Measurements from ENCODE around the gene MYDGF.

The MYDGF gene

GRCh38 chr19:4649392-4650047 is 20.6 kb downstream of the MYDGF start:
- FAIRE-seq = no peak

GRCh38 chr19:4647676-4648644 is 22.2 kb downstream of the MYDGF start:
- FAIRE-seq = no peak
- DNase-seq (ENCODE audit: extremely low spot score, insufficient read length, low read depth) = no peak

More at GRCh38 chr19:4649392-4650047, 20.6 kb downstream of the MYDGF start:
- DNase-seq (ENCODE audit: extremely low spot score, insufficient read length, low read depth) = no peak

- DNase-seq (ENCODE audit: extremely low spot score, insufficient read length, low read depth) (no peak), FAIRE-seq (no peak)
Measured at GRCh38 chr19:4645718-4646117, 24.4 kb downstream of the MYDGF start.

GRCh38 chr19:4642625-4643024 is 27.5 kb downstream of the MYDGF start:
- FAIRE-seq (no peak), DNase-seq (ENCODE audit: extremely low spot score, insufficient read length, low read depth) (no peak)

- DNase-seq (ENCODE audit: extremely low spot score, insufficient read length, low read depth) (no peak), FAIRE-seq (no peak)
Measured at GRCh38 chr19:4641132-4641531, 29.0 kb downstream of the MYDGF start.

- FAIRE-seq (no peak), DNase-seq (ENCODE audit: extremely low spot score, insufficient read length, low read depth) (no peak)
Measured at GRCh38 chr19:4640247-4641000, 29.7 kb downstream of the MYDGF start.

GRCh38 chr19:4639531-4640246 is 30.5 kb downstream of the MYDGF start:
- DNase-seq (ENCODE audit: extremely low spot score, insufficient read length, low read depth) (no peak), FAIRE-seq (no peak)

- DNase-seq (ENCODE audit: extremely low spot score, insufficient read length, low read depth) = peak; percentile 100
Measured at GRCh38 chr19:4638828-4639530, 31.2 kb downstream of the MYDGF start, which contains the start of gene TNFAIP8L1. Gene TNFAIP8L1, plus strand, starts transcription at chr19:4639516. Its CDS starts 12,354 bp downstream, at chr19:4651870.

GRCh38 chr19:4638317-4638716 is 31.8 kb downstream of the MYDGF start:
- no peak for FAIRE-seq

More at GRCh38 chr19:4638828-4639530, 31.2 kb downstream of the MYDGF start, which contains the start of gene TNFAIP8L1:
- FAIRE-seq = peak; percentile 94

GRCh38 chr19:4636761-4637160 is 33.4 kb downstream of the MYDGF start:
- no peak for DNase-seq (ENCODE audit: extremely low spot score, insufficient read length, low read depth)
- no peak for FAIRE-seq

More at GRCh38 chr19:4638317-4638716, 31.8 kb downstream of the MYDGF start:
- DNase-seq (ENCODE audit: extremely low spot score, insufficient read length, low read depth) = no peak

GRCh38 chr19:4636151-4636717 is 33.9 kb downstream of the MYDGF start:
- FAIRE-seq (no peak), DNase-seq (ENCODE audit: extremely low spot score, insufficient read length, low read depth) (peak; percentile 67)

- no peak for DNase-seq (ENCODE audit: extremely low spot score, insufficient read length, low read depth)
- FAIRE-seq = no peak
Measured at GRCh38 chr19:4635754-4636116, 34.4 kb downstream of the MYDGF start.

- DNase-seq (ENCODE audit: extremely low spot score, insufficient read length, low read depth) = peak; percentile 33
- peak; percentile 15 for FAIRE-seq
Measured at GRCh38 chr19:4633140-4633967, 36.8 kb downstream of the MYDGF start.

GRCh38 chr19:4624733-4625362 is 45.3 kb downstream of the MYDGF start:
- DNase-seq (ENCODE audit: extremely low spot score, insufficient read length, low read depth) = no peak
- FAIRE-seq = no peak

- DNase-seq (ENCODE audit: extremely low spot score, insufficient read length, low read depth) (no peak), FAIRE-seq (no peak)
Measured at GRCh38 chr19:4624301-4624700, 45.8 kb downstream of the MYDGF start.

GRCh38 chr19:4622695-4623421 is 47.3 kb downstream of the MYDGF start:
- no peak for FAIRE-seq

GRCh38 chr19:4620675-4621074 is 49.5 kb downstream of the MYDGF start:
- FAIRE-seq = no peak
- no peak for DNase-seq (ENCODE audit: extremely low spot score, insufficient read length, low read depth)

More at GRCh38 chr19:4622695-4623421, 47.3 kb downstream of the MYDGF start:
- no peak for DNase-seq (ENCODE audit: extremely low spot score, insufficient read length, low read depth)
